Panc1 (cell line): ENCODE data around the gene OAF. TPM values are rescaled to one million over a fixed set of nuclear protein-coding genes. Genes with fewer than 3 reads are reported as not detected.

Source experiments
- ATAC-seq: fragments of 200-7000 bp; cut with Tn5 transposase; 2 replicates; pipeline ENCODE4 v1.9.1; 2020; ENCODE audit warnings: mild to moderate bottlenecking, moderate library complexity
- BruUV-seq: library from RNA; stranded (reverse); fragments of 400-500 nt; replicated peaks from 2 replicates; lab custom pipeline; 2021; lab: Mats Ljungman, UMichigan
- CTCF ChIA-PET: fragments of 300-600 bp; sonication (Branson Sonifier 250); formaldehyde crosslinking; loops from one replicate; lab custom pipeline; 2022; ENCODE audit warnings: antibody characterized with exemption; lab: Charles Lee
- POLR2A ChIA-PET: fragments of 300-600 bp; sonication (Branson Sonifier 250); formaldehyde crosslinking; loops from one replicate; lab custom pipeline; 2022; ENCODE audit warnings: antibody characterized with exemption; lab: Charles Lee
- DNase-seq: peaks from one replicate; pipeline ENCODE4 v3.0.0-alpha.2; 2010; ENCODE audit warnings: low read depth, low spot score
- H3K27ac ChIP-seq: 2 replicates; pipeline ENCODE4 v1.5.1; 2011; ENCODE audit warnings: mild to moderate bottlenecking, low read length, inconsistent platforms
- H3K27me3 ChIP-seq: fragments of 200-500 bp; sonication (Bioruptor generic); 2 replicates; pipeline ENCODE4 v1.6.0; 2014; ENCODE audit warnings: low read length, inconsistent platforms; ENCODE audit not compliant: control insufficient read depth, insufficient read depth
- H3K36me3 ChIP-seq: fragments of 200-500 bp; sonication (Bioruptor generic); 2 replicates; pipeline ENCODE4 v1.5.1; 2014; ENCODE audit warnings: inconsistent platforms, mild to moderate bottlenecking, low read length, moderate library complexity; ENCODE audit not compliant: control insufficient read depth, insufficient read depth
- H3K4me1 ChIP-seq: 2 replicates; pipeline ENCODE4 v1.5.1; 2011; ENCODE audit warnings: inconsistent platforms, mild to moderate bottlenecking, low read length, moderate library complexity; ENCODE audit not compliant: control insufficient read depth, insufficient read depth
- H3K4me3 ChIP-seq, 2 experiments: 2 replicates each; pipeline ENCODE4 v1.5.1; 2011 to 2012; ENCODE audit warnings: low read depth in 2 of 2, low read length in 2 of 2, mild to moderate bottlenecking in 2 of 2, inconsistent platforms in 1 of 2, moderate library complexity in 1 of 2
- H3K9me3 ChIP-seq: fragments of 200-500 bp; sonication (Bioruptor generic); 2 replicates; pipeline ENCODE4 v1.5.1; 2014; ENCODE audit warnings: low read depth, mild to moderate bottlenecking, inconsistent platforms, low read length, moderate library complexity; ENCODE audit not compliant: control insufficient read depth, insufficient read depth
- POLR2AphosphoS5 ChIP-seq: IDR thresholded peaks from 2 replicates; pipeline ENCODE4 v1.6.1; 2012; ENCODE audit warnings: mild to moderate bottlenecking, low read depth, low read length, moderate library complexity
- REST ChIP-seq, 2 experiments: IDR thresholded peaks; 2 replicates each; pipeline ENCODE4 v1.6.1; 2011 to 2012; ENCODE audit warnings: low read depth in 2 of 2, control low read depth in 1 of 2, low read length in 1 of 2, mild to moderate bottlenecking in 1 of 2, moderate library complexity in 1 of 2; ENCODE audit not compliant: insufficient read depth in 1 of 2
- SIN3A ChIP-seq: IDR thresholded peaks from 2 replicates; pipeline ENCODE4 v1.6.1; 2012; ENCODE audit warnings: low read depth, mild to moderate bottlenecking, low read length, moderate library complexity, borderline replicate concordance; ENCODE audit not compliant: insufficient read depth
- TCF7L2 ChIP-seq: IDR thresholded peaks from 2 replicates; pipeline ENCODE4 v1.6.1; 2011; ENCODE audit warnings: mild to moderate bottlenecking, low read depth, low read length, inconsistent platforms
- in situ Hi-C: cut with HindIII; loops from 2 replicates; pipeline ENCODE4 v1.10.0; 2016; ENCODE audit warnings: low sequenced_read_pairs, low pct_unique_long_range_greater_than_20kb
- intact Hi-C: fragments of 100-400 bp; cut with micrococcal nuclease; formaldehyde crosslinking; loops from one replicate; pipeline ENCODE4 v1.10.0; 2022; ENCODE audit not compliant: unreplicated experiment
- total RNA-seq: library from RNA; stranded (reverse); gene quantifications from one replicate; pipeline ENCODE4 v1.2.1, GENCODE V29; 2021; ENCODE audit not compliant: unreplicated experiment
- TF ChIP-seq, protein P1 (sequence below): fragments of 450-650 bp; IDR thresholded peaks from 2 replicates; pipeline ENCODE4 v1.5.1; 2017; ENCODE audit warnings: mild to moderate bottlenecking

Gene OAF
- total RNA-seq, 1 experiment from 2014 or later: 13.7 TPM

- intact Hi-C loops (no loop called here), in situ Hi-C loops (no loop called here)
- no peaks in the 10 kb centered on the region for H3K27me3 ChIP-seq
- H3K36me3 ChIP-seq: no peaks in the 10 kb centered on the region
- ATAC-seq (no peak), DNase-seq (no peak)
- H3K4me1 ChIP-seq: peaks cover 7% of the 10 kb centered on the region; the same call in 1 of the 2 replicates
- no peak overlapping the region for H3K4me3 ChIP-seq
- POLR2A ChIA-PET: interaction anchor here (0.6 kb wide), 1 partner anchor 47 kb away, joined by 4 read pairs; no protein-coding TSS in a partner anchor
- CTCF ChIA-PET: no interaction called here
- no TSS peak for BruUV-seq
- no peaks in the 10 kb centered on the region for H3K9me3 ChIP-seq
- H3K27ac ChIP-seq: no peak overlapping the region
- TF ChIP-seq SIN3A (no peak), TCF7L2 (no peak), REST (IDR thresholded peaks at IDR 0.05; ENCODE audit: insufficient read depth in 1 of 2, low read depth in 2 of 2, low read length in 1 of 2) (no peak), POLR2AphosphoS5 (no peak)
- TF ChIP-seq, protein P1, sequence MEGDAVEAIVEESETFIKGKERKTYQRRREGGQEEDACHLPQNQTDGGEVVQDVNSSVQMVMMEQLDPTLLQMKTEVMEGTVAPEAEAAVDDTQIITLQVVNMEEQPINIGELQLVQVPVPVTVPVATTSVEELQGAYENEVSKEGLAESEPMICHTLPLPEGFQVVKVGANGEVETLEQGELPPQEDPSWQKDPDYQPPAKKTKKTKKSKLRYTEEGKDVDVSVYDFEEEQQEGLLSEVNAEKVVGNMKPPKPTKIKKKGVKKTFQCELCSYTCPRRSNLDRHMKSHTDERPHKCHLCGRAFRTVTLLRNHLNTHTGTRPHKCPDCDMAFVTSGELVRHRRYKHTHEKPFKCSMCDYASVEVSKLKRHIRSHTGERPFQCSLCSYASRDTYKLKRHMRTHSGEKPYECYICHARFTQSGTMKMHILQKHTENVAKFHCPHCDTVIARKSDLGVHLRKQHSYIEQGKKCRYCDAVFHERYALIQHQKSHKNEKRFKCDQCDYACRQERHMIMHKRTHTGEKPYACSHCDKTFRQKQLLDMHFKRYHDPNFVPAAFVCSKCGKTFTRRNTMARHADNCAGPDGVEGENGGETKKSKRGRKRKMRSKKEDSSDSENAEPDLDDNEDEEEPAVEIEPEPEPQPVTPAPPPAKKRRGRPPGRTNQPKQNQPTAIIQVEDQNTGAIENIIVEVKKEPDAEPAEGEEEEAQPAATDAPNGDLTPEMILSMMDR: no peak
Observed at GRCh38 chr11:120215634-120216033, 4.8 kb downstream of the OAF start.

DNA sequence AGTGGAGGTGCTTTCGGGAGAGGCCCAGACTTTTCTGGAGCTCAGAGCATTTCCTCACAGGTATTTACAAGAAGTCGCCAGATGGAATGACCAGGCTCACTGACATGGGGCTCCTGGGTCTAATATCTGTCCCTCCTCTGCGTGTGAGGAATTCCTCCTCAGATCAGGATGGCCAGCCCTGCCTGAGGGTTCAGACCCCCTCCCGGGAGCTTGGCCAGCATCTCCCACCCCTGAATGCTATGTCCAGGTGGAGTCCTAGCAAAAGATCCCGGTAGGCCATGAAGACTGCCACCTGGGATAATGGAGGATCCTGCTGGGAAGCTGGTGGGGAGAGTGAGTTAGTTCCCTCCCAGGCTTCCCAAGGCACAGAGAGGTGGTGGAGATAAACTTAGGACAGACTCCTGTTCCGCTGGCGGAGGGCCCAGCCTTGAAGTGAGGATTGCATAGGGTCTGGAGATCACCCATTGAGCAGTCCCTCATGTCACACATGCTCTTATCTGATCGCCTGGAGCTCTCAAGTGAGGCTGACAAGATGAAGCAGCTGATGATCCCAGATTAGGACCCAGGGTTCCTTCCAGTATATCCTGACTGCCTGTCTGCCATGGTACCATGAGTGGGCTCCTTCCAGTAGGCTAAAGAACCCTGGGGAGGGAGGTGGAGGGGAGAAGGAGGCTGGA lies 5.7 kb downstream of the OAF start:
- POLR2A ChIA-PET: no interaction called here
- CTCF ChIA-PET: no interaction called here
- no TSS peak for BruUV-seq

More for the DNA sequence above, 5.7 kb downstream of the OAF start:
- H3K36me3 ChIP-seq: no peaks in the 10 kb centered on the region
- H3K9me3 ChIP-seq: no peaks in the 10 kb centered on the region
- intact Hi-C loops: no loop called here
- no peaks in the 10 kb centered on the region for H3K27me3 ChIP-seq
- in situ Hi-C loops: no loop called here
- H3K27ac ChIP-seq: no peak overlapping the region
- H3K4me3 ChIP-seq: no peak overlapping the region
- TF ChIP-seq SIN3A: no peak
- TF ChIP-seq, protein P1: no peak
- no peak for TF ChIP-seq REST (IDR thresholded peaks at IDR 0.05; ENCODE audit: insufficient read depth in 1 of 2, low read depth in 2 of 2, low read length in 1 of 2)
- no peak for TF ChIP-seq POLR2AphosphoS5
- no peak for TF ChIP-seq TCF7L2
- H3K4me1 ChIP-seq: peaks cover 6% of the 10 kb centered on the region; the same call in 1 of the 2 replicates
- ATAC-seq (no peak), DNase-seq (no peak)
